ENCODE measurements around the gene ST8SIA4.

GRCh38 chr5:100864931-100865330 lies 38.2 kb downstream of the ST8SIA4 start:
- TF ChIP-seq CTCF (IDR thresholded peaks at IDR 0.05), result no peak
- no peak for TF ChIP-seq ZFX (IDR thresholded peaks at IDR 0.05; ENCODE audit: borderline replicate concordance)
